NCI-H82 treated with DMSO at 0.1 percent for 48 hours (cell line): ENCODE measurements around the gene AARS1.
"Not testable (repeated sequence)": the region's sequence is repeated elsewhere in the genome, so short reads cannot be mapped to it uniquely, and the experiment has no call there.

Source experiments
- DNase-seq: peaks from one replicate; lab custom pipeline; 2025; ENCODE audit not compliant: unreplicated experiment; lab: John Stamatoyannopoulos, UW

Gene AARS1

GRCh38 chr16:70289229-70290094 lies at the start of gene AARS1:
TSS of gene AARS1 (minus strand) at chr16:70289506. CDS start at chr16:70282763, 6,743 bp downstream.
- DNase-seq = peak; percentile 95

GRCh38 chr16:70337814-70338213 lies 48.5 kb upstream of the AARS1 start:
- DNase-seq = no peak

- not testable (repeated sequence) for DNase-seq
Measured at GRCh38 chr16:70332728-70333127, 43.4 kb upstream of the AARS1 start.

GRCh38 chr16:70331588-70332358 lies 42.5 kb upstream of the AARS1 start:
- DNase-seq = no peak

GRCh38 chr16:70331091-70331490 lies 41.8 kb upstream of the AARS1 start:
- DNase-seq = no peak

GRCh38 chr16:70324998-70325747 lies 35.9 kb upstream of the AARS1 start:
- no peak for DNase-seq

- DNase-seq = no peak
Measured at GRCh38 chr16:70320121-70320520, 30.8 kb upstream of the AARS1 start.

- not testable (repeated sequence) for DNase-seq
Measured at GRCh38 chr16:70307726-70308125, 18.4 kb upstream of the AARS1 start.

GRCh38 chr16:70306880-70307279 lies 17.6 kb upstream of the AARS1 start:
- no peak for DNase-seq

GRCh38 chr16:70304892-70305448 lies 15.7 kb upstream of the AARS1 start:
- no peak for DNase-seq

GRCh38 chr16:70302745-70303144 lies 13.4 kb upstream of the AARS1 start:
- DNase-seq = no peak

GRCh38 chr16:70301121-70301520 lies 11.8 kb upstream of the AARS1 start:
- no peak for DNase-seq

- no peak for DNase-seq
Measured at GRCh38 chr16:70298988-70299938, 10.0 kb upstream of the AARS1 start, which contains the start of gene DDX19B. TSS of gene DDX19B (plus strand) at chr16:70299186. CDS start at chr16:70299298, 112 bp downstream.

- DNase-seq = no peak
Measured at GRCh38 chr16:70295634-70296033, 6.3 kb upstream of the AARS1 start.

GRCh38 chr16:70294385-70295025 lies 5.2 kb upstream of the AARS1 start:
- DNase-seq = no peak

GRCh38 chr16:70292148-70292547 lies 2.8 kb upstream of the AARS1 start:
- not testable (repeated sequence) for DNase-seq

- DNase-seq = no peak
Measured at GRCh38 chr16:70290949-70291519, 1.7 kb upstream of the AARS1 start.

- DNase-seq = not testable (repeated sequence)
Measured at GRCh38 chr16:70287304-70287971, 1.9 kb downstream of the AARS1 start.
